Thoracic aorta (tissue), 2 donors: ENCODE data around the gene GMIP. TPM values are rescaled to one million over a fixed set of nuclear protein-coding genes. Genes with fewer than 3 reads are reported as not detected.
"Not testable (repeated sequence)": the region's sequence is repeated elsewhere in the genome, so short reads cannot be mapped to it uniquely, and the experiment has no call there.

Experiments
- ATAC-seq: fragments of 150-250 bp; one replicate; pipeline ENCODE4 v1.8.0; 2017; ENCODE audit warnings: low read depth; ENCODE audit not compliant: insufficient number of reproducible peaks, low FRiP score
- DNase-seq: peaks from one replicate; pipeline ENCODE4 v3.0.0-alpha.2; 2020; ENCODE audit warnings: low spot score
- H3K27ac ChIP-seq, 2 donors: fragments of 200-600 bp; sonication (generic); 1 replicate in 1 of 2; 2 replicates in 1 of 2; pipeline ENCODE4 v1.5.1; 2016; ENCODE audit warnings: mild to moderate bottlenecking in 2 of 2, moderate library complexity in 2 of 2
- H3K27me3 ChIP-seq: fragments of 200-600 bp; sonication (generic); replicated peaks from 2 replicates; pipeline ENCODE4 v1.6.0; 2016; ENCODE audit warnings: mild to moderate bottlenecking; ENCODE audit not compliant: insufficient read depth
- H3K36me3 ChIP-seq: fragments of 200-600 bp; sonication (generic); one replicate; pipeline ENCODE4 v1.5.1; 2016
- H3K4me1 ChIP-seq, 2 donors: fragments of 200-600 bp; sonication (generic); 1 replicate in 1 of 2; 2 replicates in 1 of 2; pipeline versions ENCODE4 v1.5.1 to v1.6.0; 2016; ENCODE audit warnings: low read depth in 2 of 2, mild to moderate bottlenecking in 1 of 2; ENCODE audit not compliant: control insufficient read depth in 1 of 2
- H3K4me3 ChIP-seq: fragments of 200-600 bp; sonication (generic); 2 replicates; pipeline ENCODE4 v1.5.1; 2016; ENCODE audit warnings: mild to moderate bottlenecking
- H3K9me3 ChIP-seq: fragments of 200-600 bp; sonication (generic); 2 replicates; pipeline ENCODE4 v1.5.1; 2016
- CTCF ChIP-seq: fragments of 200-600 bp; sonication (generic); IDR thresholded peaks from one replicate; pipeline ENCODE4 v1.5.1; 2019; ENCODE audit warnings: antibody characterized with exemption
- total RNA-seq, 2 donors: library from RNA; depleted of rRNA; stranded (reverse); fragments of >200 nt; gene quantifications; one replicate each; pipeline versions ENCODE4 v1.1.0 to v1.2.3, GENCODE V29; 2016

Gene GMIP
- total RNA-seq, 2 donors from 2014 or later: 12.5 to 13.1 TPM

GRCh38 chr19:19668230-19669012, 25.0 kb upstream of the GMIP start, which contains the start of gene ZNF101:
TSS of gene ZNF101 (plus strand) at chr19:19668839. CDS start at chr19:19668964, 125 bp downstream.
- peak; percentile 64 for DNase-seq
- Histone ChIP-seq H3K4me1 (peaks cover 6 to 14% of the 10 kb centered on the region in 2 donors), H3K4me3 (peak within 1 kb of the TSS; percentile 99), H3K36me3 (peaks cover 8% of the 10 kb centered on the region), H3K9me3 (no peaks in the 10 kb centered on the region), H3K27me3 (no peaks in the 10 kb centered on the region), H3K27ac (peak within 1 kb of the TSS; percentile 82 to 85)
- TF ChIP-seq CTCF: no peak
- peak; percentile 30 for ATAC-seq

- H3K36me3 ChIP-seq, ATAC-seq, H3K4me3 ChIP-seq, H3K27ac ChIP-seq, DNase-seq, H3K27me3 ChIP-seq, H3K9me3 ChIP-seq: not testable (repeated sequence)
- H3K4me1 ChIP-seq: peaks cover 15 to 31% of the 10 kb centered on the region in 2 donors
These were observed 22.0 kb upstream of the GMIP start for GRCh38 chr19:19665420-19665948.

GRCh38 chr19:19663256-19664120, 20.0 kb upstream of the GMIP start, which contains the start of gene ATP13A1:
TSS of gene ATP13A1 (minus strand) at chr19:19663676. CDS start at chr19:19663666, 10 bp downstream.
- DNase-seq (peak; percentile 90), ATAC-seq (peak; percentile 96)
- Histone ChIP-seq H3K4me1 (peaks cover 9 to 22% of the 10 kb centered on the region in 2 donors), H3K27ac (peak within 1 kb of the TSS; percentile 71 to 90), H3K27me3 (no peaks in the 10 kb centered on the region), H3K9me3 (no peaks in the 10 kb centered on the region), H3K4me3 (peak within 1 kb of the TSS; percentile 79), H3K36me3 (peaks cover 2% of the 10 kb centered on the region)
- TF ChIP-seq CTCF: peak; percentile 12

- Histone ChIP-seq H3K27me3 (no peaks in the 10 kb centered on the region), H3K36me3 (peaks cover 8% of the 10 kb centered on the region), H3K27ac (peak overlapping the region; percentile 71 to 90), H3K9me3 (no peaks in the 10 kb centered on the region), H3K4me3 (peak overlapping the region; percentile 79), H3K4me1 (peaks cover 9 to 18% of the 10 kb centered on the region in 2 donors)
- ATAC-seq (no peak), DNase-seq (no peak)
- TF ChIP-seq CTCF: no peak
These were observed 19.4 kb upstream of the GMIP start for GRCh38 chr19:19662871-19663255.

- H3K4me3 ChIP-seq: peak overlapping the region; percentile 79
- H3K27me3 ChIP-seq: no peaks in the 10 kb centered on the region
- no peaks in the 10 kb centered on the region for H3K9me3 ChIP-seq
- H3K36me3 ChIP-seq: peaks cover 10% of the 10 kb centered on the region
- DNase-seq (no peak), ATAC-seq (no peak)
- no peak overlapping the region for H3K27ac ChIP-seq
- peaks cover 9 to 18% of the 10 kb centered on the region in 2 donors for H3K4me1 ChIP-seq
- no peak for TF ChIP-seq CTCF
These were observed 18.9 kb upstream of the GMIP start for GRCh38 chr19:19662344-19662743.
